Mononuclear cell (primary cell): Measurements from ENCODE around the gene ITGAX. TPM values are rescaled to one million over a fixed set of nuclear protein-coding genes. Genes with fewer than 3 reads are reported as not detected.
"Not testable (repeated sequence)": the region's sequence is repeated elsewhere in the genome, so short reads cannot be mapped to it uniquely, and the experiment has no call there.

Experiments
- H3K27me3 ChIP-seq: 2 replicates; pipeline ENCODE4 v1.6.0; 2011; ENCODE audit warnings: low read length, control low read depth; ENCODE audit not compliant: insufficient read depth
- H3K4me1 ChIP-seq: 2 replicates; pipeline ENCODE4 v1.5.1; 2011; ENCODE audit warnings: mild to moderate bottlenecking, low read length, control low read depth; ENCODE audit not compliant: insufficient read depth
- H3K4me3 ChIP-seq: 2 replicates; pipeline ENCODE4 v1.5.1; 2011; ENCODE audit warnings: mild to moderate bottlenecking, low read length, moderate library complexity
- H3K9me3 ChIP-seq: 2 replicates; pipeline ENCODE4 v1.5.1; 2011; ENCODE audit warnings: low read depth, mild to moderate bottlenecking, control low read depth, low read length
- total RNA-seq: library from RNA; depleted of rRNA; stranded (reverse); fragments of >200 nt; gene quantifications from one replicate; pipeline ENCODE4 v1.2.3, GENCODE V29; 2012

ITGAX gene
- total RNA-seq, 1 donor, result 190 TPM

- H3K27me3 ChIP-seq, result no peaks in the 10 kb centered on the region
- H3K4me3 ChIP-seq, result no peak overlapping the region
- H3K4me1 ChIP-seq, result no peaks in the 10 kb centered on the region
- no peaks in the 10 kb centered on the region for H3K9me3 ChIP-seq
Observed at GRCh38 chr16:31333686-31334649, 21.0 kb upstream of the ITGAX start.

- Histone ChIP-seq H3K9me3 (no peaks in the 10 kb centered on the region), H3K27me3 (no peaks in the 10 kb centered on the region), H3K4me3 (no peak overlapping the region), H3K4me1 (no peaks in the 10 kb centered on the region)
Observed at GRCh38 chr16:31334934-31335333, 20.0 kb upstream of the ITGAX start.

GRCh38 chr16:31335431-31335830, 19.5 kb upstream of the ITGAX start:
- Histone ChIP-seq H3K4me3 (no peak overlapping the region), H3K4me1 (no peaks in the 10 kb centered on the region), H3K27me3 (no peaks in the 10 kb centered on the region), H3K9me3 (no peaks in the 10 kb centered on the region)

- not testable (repeated sequence) for H3K4me1 ChIP-seq, H3K9me3 ChIP-seq, H3K4me3 ChIP-seq, H3K27me3 ChIP-seq
Observed at GRCh38 chr16:31338166-31338685, 16.8 kb upstream of the ITGAX start.

GRCh38 chr16:31344712-31345111, 10.3 kb upstream of the ITGAX start:
- Histone ChIP-seq H3K4me1 (peaks cover 39% of the 10 kb centered on the region), H3K27me3 (no peaks in the 10 kb centered on the region), H3K9me3 (no peaks in the 10 kb centered on the region), H3K4me3 (no peak overlapping the region)

GRCh38 chr16:31347445-31347844, 7.5 kb upstream of the ITGAX start:
- Histone ChIP-seq H3K9me3 (no peaks in the 10 kb centered on the region), H3K27me3 (no peaks in the 10 kb centered on the region), H3K4me3 (no peak overlapping the region), H3K4me1 (peaks cover 66% of the 10 kb centered on the region)

- H3K27me3 ChIP-seq, result no peaks in the 10 kb centered on the region
- no peak overlapping the region for H3K4me3 ChIP-seq
- H3K9me3 ChIP-seq, result no peaks in the 10 kb centered on the region
- H3K4me1 ChIP-seq, result peaks cover 77% of the 10 kb centered on the region
Observed at GRCh38 chr16:31348579-31348978, 6.4 kb upstream of the ITGAX start.

- Histone ChIP-seq H3K4me3 (no peak overlapping the region), H3K4me1 (peaks cover 82% of the 10 kb centered on the region), H3K9me3 (no peaks in the 10 kb centered on the region), H3K27me3 (no peaks in the 10 kb centered on the region)
Observed at GRCh38 chr16:31350275-31351005, 4.5 kb upstream of the ITGAX start.

GRCh38 chr16:31351246-31351941, 3.6 kb upstream of the ITGAX start:
- Histone ChIP-seq H3K4me1 (peaks cover 92% of the 10 kb centered on the region), H3K9me3 (no peaks in the 10 kb centered on the region), H3K27me3 (no peaks in the 10 kb centered on the region), H3K4me3 (no peak overlapping the region)

- H3K27me3 ChIP-seq, result no peaks in the 10 kb centered on the region
- H3K4me1 ChIP-seq, result peaks cover 97% of the 10 kb centered on the region
- no peaks in the 10 kb centered on the region for H3K9me3 ChIP-seq
- H3K4me3 ChIP-seq, result no peak overlapping the region
Observed at GRCh38 chr16:31351942-31352325, 3.0 kb upstream of the ITGAX start.

- Histone ChIP-seq H3K4me1 (peaks cover 98% of the 10 kb centered on the region), H3K27me3 (no peaks in the 10 kb centered on the region), H3K9me3 (no peaks in the 10 kb centered on the region), H3K4me3 (no peak overlapping the region)
Observed at GRCh38 chr16:31352376-31353115, 2.4 kb upstream of the ITGAX start.

GRCh38 chr16:31355431-31356100, 590 bp downstream of the ITGAX start:
- Histone ChIP-seq H3K27me3 (no peaks in the 10 kb centered on the region), H3K4me1 (peaks cover 98% of the 10 kb centered on the region), H3K4me3 (peak overlapping the region; percentile 53), H3K9me3 (no peaks in the 10 kb centered on the region)

GRCh38 chr16:31356566-31357323, 1.8 kb downstream of the ITGAX start:
- Histone ChIP-seq H3K27me3 (no peaks in the 10 kb centered on the region), H3K4me3 (peak overlapping the region; percentile 53), H3K4me1 (peaks cover 89% of the 10 kb centered on the region)

More at GRCh38 chr16:31356566-31357323, 1.8 kb downstream of the ITGAX start:
- H3K9me3 ChIP-seq, result no peaks in the 10 kb centered on the region
